HFF-Myc (cell line): Measurements from ENCODE around the gene DDI2.
"Not testable (repeated sequence)": the region's sequence is repeated elsewhere in the genome, so short reads cannot be mapped to it uniquely, and the experiment has no call there.

Source experiments
- DNase-seq: peaks from one replicate; pipeline ENCODE4 v3.0.0-alpha.2; 2011; ENCODE audit warnings: low read depth; ENCODE audit errors: extremely low read depth
- H3K4me3 ChIP-seq: replicated peaks from 2 replicates; pipeline ENCODE4 v1.5.1; 2011; ENCODE audit warnings: low read depth, mild to moderate bottlenecking, control low read depth, low read length
- TF ChIP-seq, protein P1 (sequence below): IDR thresholded peaks from 2 replicates; pipeline ENCODE4 v1.5.1; 2012; ENCODE audit warnings: mild to moderate bottlenecking, low read depth, low read length, control low read depth; ENCODE audit errors: missing control alignments

Gene DDI2

DNA sequence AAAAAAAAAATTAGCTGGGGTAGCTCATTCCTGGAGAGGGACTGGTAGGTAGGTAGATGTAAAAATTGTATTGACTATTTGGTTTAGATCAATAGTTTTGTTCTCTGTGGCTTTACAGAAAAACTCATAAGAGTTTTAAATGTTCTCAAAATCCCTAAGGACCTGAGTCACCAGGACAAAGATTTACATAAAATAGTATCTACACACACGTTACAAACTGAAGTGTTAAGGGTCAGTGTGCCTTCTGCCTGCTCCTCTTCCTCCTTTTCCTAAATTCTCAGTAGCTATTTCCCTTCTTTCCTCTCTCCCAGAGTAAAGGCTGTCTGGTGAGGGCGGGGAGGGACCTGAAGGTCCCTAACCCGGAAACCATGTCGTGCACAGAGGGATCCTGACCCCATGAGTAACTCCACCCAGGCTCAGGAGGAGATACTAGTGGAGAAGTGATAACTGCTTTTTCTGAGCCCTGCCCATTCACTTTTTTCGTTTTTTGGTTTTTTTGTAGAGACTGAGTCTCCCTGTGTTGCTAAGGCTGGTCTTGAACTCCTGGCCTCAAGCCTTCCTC, 74.9 kb downstream of the DDI2 start:
- no peak overlapping the region for H3K4me3 ChIP-seq
- DNase-seq = no peak
- TF ChIP-seq, protein P1, sequence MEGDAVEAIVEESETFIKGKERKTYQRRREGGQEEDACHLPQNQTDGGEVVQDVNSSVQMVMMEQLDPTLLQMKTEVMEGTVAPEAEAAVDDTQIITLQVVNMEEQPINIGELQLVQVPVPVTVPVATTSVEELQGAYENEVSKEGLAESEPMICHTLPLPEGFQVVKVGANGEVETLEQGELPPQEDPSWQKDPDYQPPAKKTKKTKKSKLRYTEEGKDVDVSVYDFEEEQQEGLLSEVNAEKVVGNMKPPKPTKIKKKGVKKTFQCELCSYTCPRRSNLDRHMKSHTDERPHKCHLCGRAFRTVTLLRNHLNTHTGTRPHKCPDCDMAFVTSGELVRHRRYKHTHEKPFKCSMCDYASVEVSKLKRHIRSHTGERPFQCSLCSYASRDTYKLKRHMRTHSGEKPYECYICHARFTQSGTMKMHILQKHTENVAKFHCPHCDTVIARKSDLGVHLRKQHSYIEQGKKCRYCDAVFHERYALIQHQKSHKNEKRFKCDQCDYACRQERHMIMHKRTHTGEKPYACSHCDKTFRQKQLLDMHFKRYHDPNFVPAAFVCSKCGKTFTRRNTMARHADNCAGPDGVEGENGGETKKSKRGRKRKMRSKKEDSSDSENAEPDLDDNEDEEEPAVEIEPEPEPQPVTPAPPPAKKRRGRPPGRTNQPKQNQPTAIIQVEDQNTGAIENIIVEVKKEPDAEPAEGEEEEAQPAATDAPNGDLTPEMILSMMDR = no peak

DNA sequence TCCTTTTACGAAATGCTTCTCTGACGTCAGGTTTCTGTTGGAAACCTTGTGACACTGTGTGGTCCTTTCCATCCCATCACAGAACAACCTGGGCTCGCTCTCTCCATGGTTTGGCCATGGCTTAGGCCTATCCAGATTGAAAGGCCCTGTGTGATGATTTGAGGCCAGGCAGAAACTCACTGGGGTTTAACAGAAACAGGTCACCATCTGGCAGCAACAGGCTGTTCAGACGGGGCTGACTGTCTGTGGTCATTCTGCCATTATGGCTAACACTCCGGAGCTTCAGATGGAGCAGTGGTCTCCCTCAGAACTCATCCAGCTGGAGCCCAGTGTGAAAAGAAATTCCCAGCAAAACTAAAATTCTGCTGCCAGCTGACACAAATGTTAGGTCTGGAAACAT, 76.1 kb downstream of the DDI2 start:
- H3K4me3 ChIP-seq = no peak overlapping the region
- TF ChIP-seq, protein P1 = no peak
- no peak for DNase-seq

DNA sequence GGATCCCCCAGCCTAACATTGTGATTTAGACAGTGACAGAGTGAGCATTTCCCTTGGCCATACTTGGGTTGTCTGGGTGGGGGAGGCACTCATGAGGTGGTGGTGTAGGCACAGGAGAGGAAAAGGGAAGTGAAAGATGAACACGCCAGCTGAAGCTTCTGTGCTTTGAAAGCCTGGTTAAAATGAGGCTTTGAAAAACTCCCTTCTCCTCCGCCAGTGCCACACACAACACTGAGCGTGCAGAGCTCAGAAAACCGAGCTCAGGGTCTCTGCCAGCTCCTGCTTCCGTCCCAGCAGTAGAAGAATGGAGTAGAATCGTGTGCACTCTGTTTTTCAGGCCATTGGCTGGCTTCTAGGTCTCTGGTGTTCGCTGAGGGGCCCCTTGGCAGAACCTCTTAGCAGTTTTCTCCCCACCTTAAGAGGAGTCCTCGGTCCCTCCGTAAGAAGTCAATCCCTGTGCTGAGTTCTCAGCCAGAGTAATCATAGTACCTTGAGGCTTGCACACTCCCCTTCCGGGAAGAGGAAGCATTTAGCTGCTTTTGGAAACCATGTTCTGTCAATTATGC, 79.8 kb downstream of the DDI2 start:
- TF ChIP-seq, protein P1 = no peak
- H3K4me3 ChIP-seq = no peak overlapping the region
- DNase-seq = no peak

DNA sequence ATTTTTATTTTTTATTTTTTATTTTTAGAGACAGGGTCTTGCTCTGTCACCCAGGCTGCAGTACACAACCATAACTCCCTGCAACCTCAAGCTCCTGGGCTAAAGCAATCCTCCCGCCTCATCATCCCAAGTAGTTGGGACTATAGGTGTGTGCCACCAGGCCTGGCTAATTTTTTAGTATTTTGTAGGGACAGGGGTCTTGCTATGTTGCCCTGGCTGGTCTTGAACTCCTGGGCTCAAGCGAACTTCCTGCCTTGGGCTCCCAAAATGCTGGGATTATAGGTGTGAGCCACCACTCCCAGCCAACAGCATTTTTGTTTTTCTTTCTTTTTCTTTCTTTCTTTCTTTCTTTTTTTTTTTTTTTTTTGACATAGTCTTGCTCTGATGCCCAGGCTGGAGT, 80.9 kb downstream of the DDI2 start:
- H3K4me3 ChIP-seq = no peak overlapping the region
- TF ChIP-seq, protein P1 = no peak
- DNase-seq = no peak

DNA sequence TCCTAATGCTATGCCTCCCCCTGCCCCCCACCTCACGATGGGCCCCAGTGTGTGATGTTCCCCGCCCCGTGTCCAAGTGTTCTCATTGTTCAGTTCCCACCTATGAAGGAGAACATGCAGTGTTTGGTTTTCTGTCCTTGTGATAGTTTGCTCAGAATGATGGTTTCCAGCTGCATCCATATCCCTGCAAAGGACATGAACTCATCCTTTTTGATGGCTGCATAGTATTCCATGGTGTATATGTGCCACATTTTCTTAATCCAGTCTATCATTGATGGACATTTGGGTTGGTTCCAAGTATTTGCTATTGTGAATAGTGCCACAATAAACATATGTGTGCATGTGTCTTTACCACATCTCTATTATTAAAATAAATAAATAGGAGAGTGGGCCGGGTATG, 82.1 kb downstream of the DDI2 start:
- not testable (repeated sequence) for H3K4me3 ChIP-seq, DNase-seq

DNA sequence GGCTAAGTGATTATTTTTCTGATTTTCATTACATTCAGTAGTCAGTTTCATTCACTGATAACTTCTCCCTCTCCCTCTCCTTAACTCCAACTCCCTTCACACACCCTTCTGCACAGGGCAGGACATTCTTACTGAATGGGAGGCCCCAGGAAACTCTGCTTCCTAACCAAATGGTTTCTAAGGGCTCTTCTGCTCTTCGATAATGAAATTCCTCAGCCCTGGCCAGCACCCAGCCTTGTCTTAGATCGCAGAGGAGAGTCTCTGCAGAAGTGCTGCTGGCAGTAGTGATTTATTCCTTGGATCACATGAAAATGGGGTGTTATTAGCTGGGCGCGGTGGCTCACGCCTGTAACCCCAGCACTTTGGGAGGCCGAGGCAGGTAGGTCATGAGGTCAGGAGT, 83.2 kb downstream of the DDI2 start:
- H3K4me3 ChIP-seq = no peak overlapping the region
- DNase-seq = no peak
- TF ChIP-seq, protein P1 = no peak

DNA sequence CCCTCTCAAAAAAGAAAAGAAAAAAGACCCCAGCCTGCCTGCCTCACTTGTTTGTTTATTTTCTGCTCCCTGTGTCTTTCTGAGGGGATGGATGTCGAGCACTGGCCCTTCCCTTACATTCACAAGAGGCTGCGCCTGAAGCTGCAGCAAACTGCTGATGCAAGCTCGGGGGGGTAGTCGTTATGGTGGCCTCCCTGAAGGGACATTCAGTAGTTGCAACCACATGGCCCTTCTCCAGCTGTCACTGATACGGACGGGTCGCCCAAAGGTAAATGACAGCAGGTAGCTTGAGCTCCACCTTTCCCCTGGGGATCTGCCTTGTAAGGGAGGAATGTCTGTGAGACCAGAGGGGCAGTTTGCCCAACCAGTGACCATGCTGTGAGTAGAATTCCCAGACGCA, 84.5 kb downstream of the DDI2 start:
- no peak overlapping the region for H3K4me3 ChIP-seq
- no peak for DNase-seq
- TF ChIP-seq, protein P1 = no peak
